NOMO-1 treated with dmso at 0.1 percent for 144 hours (cell line): ENCODE results near the gene PID1.

Experiments
- DNase-seq: peaks from one replicate; lab custom pipeline; 2025; ENCODE audit not compliant: unreplicated experiment; lab: John Stamatoyannopoulos, UW

PID1 gene, protein sequence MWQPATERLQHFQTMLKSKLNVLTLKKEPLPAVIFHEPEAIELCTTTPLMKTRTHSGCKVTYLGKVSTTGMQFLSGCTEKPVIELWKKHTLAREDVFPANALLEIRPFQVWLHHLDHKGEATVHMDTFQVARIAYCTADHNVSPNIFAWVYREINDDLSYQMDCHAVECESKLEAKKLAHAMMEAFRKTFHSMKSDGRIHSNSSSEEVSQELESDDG

GRCh38 chr2:229270551-229271410, at the start of gene PID1:
Gene PID1, minus strand, starts transcription at chr2:229271287. Its CDS starts 244 bp downstream, at chr2:229271043.
- DNase-seq = no peak

GRCh38 chr2:229319558-229319957, 48.5 kb upstream of the PID1 start:
- DNase-seq = no peak

DNA sequence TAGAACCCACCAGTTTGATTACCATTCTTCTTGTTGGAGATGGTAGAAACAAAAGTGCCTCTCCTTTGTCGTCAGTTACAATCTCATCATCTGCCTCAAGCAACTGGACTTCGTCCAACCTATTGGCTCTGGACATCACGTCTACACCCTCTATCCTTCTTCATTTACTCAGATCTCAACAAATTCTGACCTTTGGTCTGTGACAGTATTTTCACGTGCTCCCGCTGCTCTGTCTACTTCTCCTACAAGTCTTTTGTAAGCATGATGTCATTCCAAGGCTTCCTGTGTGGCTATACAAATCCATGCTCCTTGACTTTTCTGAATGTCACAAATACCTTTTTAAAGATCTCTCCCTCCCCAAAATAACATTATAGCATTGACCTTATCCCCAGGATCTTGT, 43.0 kb upstream of the PID1 start:
- no peak for DNase-seq

- no peak for DNase-seq
Observed at GRCh38 chr2:229313591-229313990, 42.5 kb upstream of the PID1 start.

GRCh38 chr2:229301237-229301636, 30.1 kb upstream of the PID1 start:
- DNase-seq = no peak

- no peak for DNase-seq
Observed at GRCh38 chr2:229300790-229301189, 29.7 kb upstream of the PID1 start.

DNA sequence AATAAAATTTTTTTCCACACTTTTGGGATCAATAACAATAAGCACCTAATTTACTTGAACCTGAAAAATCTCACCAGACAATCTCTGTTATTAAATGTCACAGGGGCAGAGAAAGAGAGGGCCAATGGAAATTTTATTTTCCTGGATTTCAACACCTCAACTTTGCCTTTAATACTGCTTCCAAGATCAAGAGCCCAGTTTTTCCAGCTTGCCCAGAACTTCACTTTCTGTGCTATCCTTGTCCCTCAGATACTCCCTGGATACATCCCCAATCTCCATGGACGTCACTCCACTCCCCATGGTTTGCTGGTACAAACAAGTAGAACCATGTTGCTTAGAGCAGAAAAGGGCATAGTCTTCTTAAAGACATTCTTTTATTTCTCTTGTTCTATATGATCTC, 29.3 kb upstream of the PID1 start:
- DNase-seq = no peak

DNA sequence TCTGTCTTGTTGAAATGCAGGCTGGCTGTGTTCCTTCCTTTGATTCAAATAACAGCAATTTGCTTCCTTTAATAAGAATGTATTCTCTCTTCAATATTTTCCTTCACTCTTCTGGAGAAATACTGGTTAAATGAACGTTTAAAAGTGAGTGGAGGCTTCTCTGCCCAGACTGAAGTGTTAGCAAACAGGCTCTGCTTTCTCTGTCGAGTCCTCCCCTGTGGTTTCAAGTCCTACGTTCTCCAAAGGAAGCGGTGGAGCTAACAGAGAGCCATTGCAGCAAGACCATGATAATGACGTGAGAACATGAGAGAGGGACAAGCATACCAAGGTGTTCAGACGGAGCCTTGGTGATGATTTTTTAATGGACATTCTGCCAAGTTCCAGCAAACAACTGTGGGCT, 26.2 kb upstream of the PID1 start:
- DNase-seq = peak; percentile 59

- no peak for DNase-seq
Observed at GRCh38 chr2:229296536-229296935, 25.4 kb upstream of the PID1 start.

- DNase-seq = no peak
Observed at GRCh38 chr2:229296016-229296415, 24.9 kb upstream of the PID1 start.

- DNase-seq = peak; percentile 23
Observed at GRCh38 chr2:229287823-229288222, 16.7 kb upstream of the PID1 start.

DNA sequence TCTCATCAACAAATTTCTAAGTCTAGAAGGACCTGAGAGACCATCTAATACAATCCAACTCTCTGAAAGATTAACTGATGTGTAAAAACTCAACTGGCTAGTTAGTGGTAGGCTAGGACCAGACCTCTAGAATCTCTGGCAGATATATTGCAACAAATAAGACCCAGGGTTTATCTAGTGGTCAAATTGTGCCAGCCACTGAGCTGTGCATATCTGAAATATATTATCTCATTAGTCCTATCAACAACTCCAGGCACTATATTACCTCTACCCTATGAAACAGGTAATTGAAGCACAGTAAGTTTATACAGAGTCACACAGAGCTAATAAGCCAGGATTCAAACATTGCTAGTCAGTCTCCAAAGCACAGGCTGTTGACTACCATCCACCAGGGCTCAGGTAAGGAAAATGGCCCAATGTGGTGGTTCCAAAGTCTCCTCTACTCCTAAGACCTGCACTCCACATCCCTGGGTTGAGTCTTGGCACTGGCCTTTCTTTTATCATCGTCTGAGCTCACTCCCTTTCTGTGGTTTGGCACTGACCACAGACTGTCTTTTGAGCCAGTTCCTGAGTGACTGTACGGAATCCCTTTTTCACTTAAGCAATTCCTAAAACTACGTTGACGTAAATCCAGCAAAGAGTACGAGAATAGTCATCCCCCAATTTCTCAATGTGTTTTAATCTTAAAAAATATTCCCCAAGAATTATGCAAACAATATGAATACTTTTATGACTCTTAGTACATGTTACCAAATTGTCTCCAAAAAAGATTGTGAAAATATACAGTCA, 11.9 kb upstream of the PID1 start:
- DNase-seq = no peak

GRCh38 chr2:229279516-229279915, 8.4 kb upstream of the PID1 start:
- DNase-seq = no peak

- DNase-seq = no peak
Observed at GRCh38 chr2:229275506-229275905, 4.4 kb upstream of the PID1 start.

- no peak for DNase-seq
Observed at GRCh38 chr2:229273723-229274338, 2.7 kb upstream of the PID1 start.

GRCh38 chr2:229273006-229273722, 2.1 kb upstream of the PID1 start:
- no peak for DNase-seq

- no peak for DNase-seq
Observed at GRCh38 chr2:229269941-229270340, 1.1 kb downstream of the PID1 start.

GRCh38 chr2:229269146-229269545, 1.9 kb downstream of the PID1 start:
- DNase-seq = no peak

DNA sequence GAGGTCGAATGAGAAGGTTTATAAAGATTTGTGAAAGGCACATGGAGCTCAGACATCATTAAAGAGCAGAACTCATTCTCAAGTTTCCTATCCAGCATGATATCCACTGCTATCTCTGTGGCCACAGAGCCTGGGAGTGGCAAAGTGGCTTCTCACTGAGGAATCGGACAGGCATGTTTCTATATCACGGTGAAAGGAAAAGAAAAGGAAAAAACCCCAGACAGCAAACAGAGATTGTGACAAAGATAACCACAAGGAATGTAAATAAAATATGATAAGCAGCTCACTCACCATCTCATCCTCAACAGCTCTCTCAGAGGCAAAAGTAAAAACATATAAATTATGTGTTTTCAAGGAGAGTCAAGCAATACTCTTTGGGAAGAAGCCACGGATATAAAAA, 2.5 kb downstream of the PID1 start:
- no peak for DNase-seq

- DNase-seq = no peak
Observed at GRCh38 chr2:229267080-229267479, 4.0 kb downstream of the PID1 start.

DNA sequence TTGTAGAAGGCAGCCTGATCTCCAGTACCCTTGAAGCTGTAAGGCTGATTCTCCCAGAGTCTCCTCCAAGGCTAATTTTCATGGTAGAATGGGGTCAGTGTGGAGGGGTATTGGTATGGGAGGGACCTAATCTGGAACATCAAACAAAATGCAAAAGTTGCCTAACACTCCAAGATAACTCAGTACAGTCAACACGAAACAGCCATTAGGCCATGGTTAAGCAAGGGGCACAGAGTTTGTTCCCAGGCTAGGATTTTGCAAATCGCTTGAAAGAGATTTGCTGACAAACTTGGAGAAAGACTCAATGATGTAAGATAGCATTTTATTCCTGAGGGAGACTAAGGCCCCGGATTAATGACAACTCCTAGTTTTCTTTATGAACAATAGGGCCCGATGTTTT, 5.4 kb downstream of the PID1 start:
- DNase-seq = no peak
